Measurements from ENCODE around the gene PRAF2. TPM values are rescaled to one million over a fixed set of nuclear protein-coding genes. Genes with fewer than 3 reads are reported as not detected.

PRAF2 gene
- total RNA-seq, 1 experiment from 2014 or later, result 0.07 TPM

- DNase-seq (no peak), ATAC-seq (no peak)
- Histone ChIP-seq H3K4me3 (ENCODE audit: low read length) (no peak overlapping the region), H3F3A (ENCODE audit: low read length, unreplicated experiment) (no peaks in the 10 kb centered on the region), H3K9me3 (ENCODE audit: low read length) (no peaks in the 10 kb centered on the region), H3K9me2 (replicated peaks; ENCODE audit: low read length) (no peaks in the 10 kb centered on the region), H3K36me3 (ENCODE audit: low read depth, low read length) (no peaks in the 10 kb centered on the region), H4K20me1 (ENCODE audit: low read length) (no peaks in the 10 kb centered on the region), H3K27me3 (ENCODE audit: low read length) (no peaks in the 10 kb centered on the region), H3K4me1 (ENCODE audit: insufficient read depth, low read length) (no peaks in the 10 kb centered on the region), H2AFZ (ENCODE audit: low read length) (no peak overlapping the region), H3K9ac (ENCODE audit: low read length) (no peak overlapping the region), H3K79me2 (ENCODE audit: low read length) (no peaks in the 10 kb centered on the region), H3K4me2 (ENCODE audit: low read length) (no peak overlapping the region), H3K27ac (ENCODE audit: low read length) (no peak overlapping the region)
- no TSS peak for BruUV-seq (replicated peaks)
- TF ChIP-seq CTCF (conservative IDR thresholded peaks at IDR 0.05; ENCODE audit: low read depth, low read length), result no peak
- CTCF ChIA-PET, result no interaction called here
- POLR2A ChIA-PET (ENCODE audit: unreplicated experiment), result no interaction called here
- intact Hi-C loops (cut with micrococcal nuclease), result no loop called here
These were observed 6.3 kb downstream of the PRAF2 start for GRCh38 chrX:49067285-49068120.

GRCh38 chrX:49066690-49067089, 7.1 kb downstream of the PRAF2 start:
- H3K27me3 ChIP-seq (ENCODE audit: low read length), result no peaks in the 10 kb centered on the region
- no peak overlapping the region for H3K4me3 ChIP-seq (ENCODE audit: low read length)
- intact Hi-C loops (cut with micrococcal nuclease), result no loop called here
- H3K79me2 ChIP-seq (ENCODE audit: low read length), result no peaks in the 10 kb centered on the region
- no peaks in the 10 kb centered on the region for H3K36me3 ChIP-seq (ENCODE audit: low read depth, low read length)
- H3K9ac ChIP-seq (ENCODE audit: low read length), result no peak overlapping the region
- H4K20me1 ChIP-seq (ENCODE audit: low read length), result no peaks in the 10 kb centered on the region
- H3F3A ChIP-seq (ENCODE audit: low read length, unreplicated experiment), result no peaks in the 10 kb centered on the region
- H3K4me2 ChIP-seq (ENCODE audit: low read length), result no peak overlapping the region
- POLR2A ChIA-PET (ENCODE audit: unreplicated experiment), result no interaction called here
- H2AFZ ChIP-seq (ENCODE audit: low read length), result no peak overlapping the region
- H3K9me3 ChIP-seq (ENCODE audit: low read length), result no peaks in the 10 kb centered on the region
- DNase-seq (no peak), ATAC-seq (no peak)
- TF ChIP-seq EZH2phosphoT487 (IDR thresholded peaks at IDR 0.05; ENCODE audit: borderline replicate concordance, low read length) (no peak), EZH2 (IDR thresholded peaks at IDR 0.05; ENCODE audit: low read length, unreplicated experiment) (no peak), CTCF (conservative IDR thresholded peaks at IDR 0.05; ENCODE audit: low read depth, low read length) (no peak)
- no peaks in the 10 kb centered on the region for H3K9me2 ChIP-seq (replicated peaks; ENCODE audit: low read length)
- no peak overlapping the region for H3K27ac ChIP-seq (ENCODE audit: low read length)
- no peaks in the 10 kb centered on the region for H3K4me1 ChIP-seq (ENCODE audit: insufficient read depth, low read length)
- BruUV-seq (replicated peaks), result no TSS peak
- CTCF ChIA-PET, result no interaction called here

- H3K36me3 ChIP-seq (ENCODE audit: low read depth, low read length), result no peaks in the 10 kb centered on the region
- no peak overlapping the region for H2AFZ ChIP-seq (ENCODE audit: low read length)
- H3K9me3 ChIP-seq (ENCODE audit: low read length), result no peaks in the 10 kb centered on the region
- no peaks in the 10 kb centered on the region for H4K20me1 ChIP-seq (ENCODE audit: low read length)
- BruUV-seq (replicated peaks), result no TSS peak
- TF ChIP-seq EZH2phosphoT487 (IDR thresholded peaks at IDR 0.05; ENCODE audit: borderline replicate concordance, low read length) (no peak), EZH2 (IDR thresholded peaks at IDR 0.05; ENCODE audit: low read length, unreplicated experiment) (no peak), CTCF (conservative IDR thresholded peaks at IDR 0.05; ENCODE audit: low read depth, low read length) (no peak)
- no peaks in the 10 kb centered on the region for H3K79me2 ChIP-seq (ENCODE audit: low read length)
- no peaks in the 10 kb centered on the region for H3K4me1 ChIP-seq (ENCODE audit: insufficient read depth, low read length)
- no peaks in the 10 kb centered on the region for H3F3A ChIP-seq (ENCODE audit: low read length, unreplicated experiment)
- intact Hi-C loops (cut with micrococcal nuclease), result no loop called here
- no peak overlapping the region for H3K4me2 ChIP-seq (ENCODE audit: low read length)
- no peak overlapping the region for H3K4me3 ChIP-seq (ENCODE audit: low read length)
- ChIA-PET POLR2A (ENCODE audit: unreplicated experiment) (no interaction called here), CTCF (no interaction called here)
- no peak overlapping the region for H3K27ac ChIP-seq (ENCODE audit: low read length)
- no peak overlapping the region for H3K9ac ChIP-seq (ENCODE audit: low read length)
- DNase-seq (no peak), ATAC-seq (no peak)
- no peaks in the 10 kb centered on the region for H3K9me2 ChIP-seq (replicated peaks; ENCODE audit: low read length)
- no peaks in the 10 kb centered on the region for H3K27me3 ChIP-seq (ENCODE audit: low read length)
These were observed 7.5 kb downstream of the PRAF2 start for GRCh38 chrX:49066278-49066677.

All from PC-3 (cell line).